GM21515 (cell line): ENCODE data around the gene SCNN1G.
"Not testable (repeated sequence)": the region's sequence is repeated elsewhere in the genome, so short reads cannot be mapped to it uniquely, and the experiment has no call there.

Source experiments
- ATAC-seq: cut with Tn5 transposase; IDR thresholded peaks from one replicate; pipeline ENCODE4 v1.9.1; 2021; ENCODE audit not compliant: unreplicated experiment

The SCNN1G gene

GRCh38 chr16:23182679-23183542, at the start of gene SCNN1G:
SCNN1G (plus strand) TSS chr16:23182745; CDS start chr16:23186272, 3,527 bp downstream.
- ATAC-seq = peak; percentile 23

DNA sequence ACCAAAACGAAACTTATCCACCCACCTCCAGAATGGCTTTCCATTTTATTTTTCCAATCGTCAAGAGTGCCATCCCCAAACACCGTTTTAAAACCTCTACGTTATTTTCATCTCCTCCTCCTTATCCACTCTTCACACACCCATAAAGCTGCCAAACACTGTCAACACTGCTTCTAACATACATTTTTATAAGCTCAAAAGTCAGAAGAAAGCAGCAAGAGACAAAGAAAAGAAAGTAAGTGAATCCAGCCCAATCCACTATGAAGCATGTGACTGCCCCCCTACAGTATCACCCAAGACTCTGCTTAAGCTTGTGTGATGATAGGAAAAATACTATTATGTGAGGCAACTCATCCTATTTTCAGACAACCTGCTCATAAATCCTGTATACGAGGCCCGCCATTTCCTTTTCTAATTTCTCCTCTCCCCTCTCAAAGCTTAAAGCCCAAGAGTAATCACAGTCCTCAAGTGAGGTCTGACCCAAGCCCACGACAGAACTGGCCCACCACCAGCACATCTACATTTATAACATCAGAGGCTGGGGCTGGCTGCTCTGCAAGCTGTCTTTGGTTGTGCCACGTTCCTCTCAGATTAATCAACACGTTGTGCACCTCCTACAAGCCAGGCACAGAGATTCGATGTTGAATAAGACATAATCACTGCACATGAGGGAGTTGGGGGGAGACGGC, 49.6 kb upstream of the SCNN1G start:
- ATAC-seq = no peak

DNA sequence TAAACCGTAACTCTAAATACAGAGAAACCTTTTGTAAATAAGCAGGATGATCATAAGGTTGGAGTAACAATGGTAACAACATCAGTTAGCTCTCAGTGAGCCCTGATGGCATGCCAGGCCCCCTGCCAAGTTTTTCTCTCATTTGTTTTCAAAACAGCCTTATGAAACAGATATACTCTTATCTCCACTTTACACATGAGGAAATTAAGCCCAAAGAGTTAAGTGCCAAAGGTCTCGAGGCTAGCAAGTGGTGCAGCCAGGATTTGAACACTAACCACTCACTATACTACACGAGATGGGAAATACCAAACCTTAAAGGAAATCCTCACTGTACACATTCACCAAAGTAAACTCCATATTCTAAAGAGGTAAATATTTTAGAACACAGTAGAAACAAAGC, 48.3 kb upstream of the SCNN1G start:
- ATAC-seq = no peak

DNA sequence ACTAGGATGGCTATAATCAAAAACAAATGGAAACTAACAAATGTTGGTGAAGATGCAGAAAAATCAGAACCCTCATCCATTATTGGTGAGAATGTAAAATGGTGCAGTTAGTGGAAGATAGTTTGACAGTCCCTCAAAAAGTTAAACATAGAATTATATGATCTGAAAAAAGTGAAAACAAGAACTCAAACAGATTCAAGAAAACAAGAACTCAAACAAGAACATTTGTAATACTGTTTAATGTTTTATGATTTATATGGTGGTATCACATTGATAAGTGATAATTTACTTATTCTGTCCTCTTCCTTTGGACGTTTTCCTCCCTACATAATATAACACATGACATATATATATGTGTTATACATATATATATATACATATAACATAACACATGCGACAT, 45.3 kb upstream of the SCNN1G start:
- no peak for ATAC-seq

GRCh38 chr16:23137818-23138217, 44.7 kb upstream of the SCNN1G start:
- no peak for ATAC-seq

GRCh38 chr16:23140107-23140506, 42.4 kb upstream of the SCNN1G start:
- ATAC-seq = no peak

DNA sequence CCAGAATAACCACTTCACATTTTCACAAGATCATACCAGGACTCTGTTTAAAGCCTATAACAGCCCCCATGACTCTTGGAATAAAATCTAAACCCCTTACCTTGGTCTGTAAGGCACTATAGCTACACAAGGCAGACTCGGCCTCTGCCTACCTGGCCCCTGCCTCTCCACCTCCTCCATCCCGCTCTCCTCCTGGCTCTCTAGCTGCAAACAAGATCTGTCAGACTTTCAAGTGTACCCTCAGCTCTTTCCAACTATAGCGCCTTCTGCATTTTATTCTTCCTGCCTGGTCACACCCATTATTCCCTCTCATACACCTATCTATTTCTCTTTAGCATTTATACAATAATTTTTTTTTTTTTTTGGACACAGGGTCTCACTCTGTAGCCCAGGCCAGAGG, 41.5 kb upstream of the SCNN1G start:
- no peak for ATAC-seq

DNA sequence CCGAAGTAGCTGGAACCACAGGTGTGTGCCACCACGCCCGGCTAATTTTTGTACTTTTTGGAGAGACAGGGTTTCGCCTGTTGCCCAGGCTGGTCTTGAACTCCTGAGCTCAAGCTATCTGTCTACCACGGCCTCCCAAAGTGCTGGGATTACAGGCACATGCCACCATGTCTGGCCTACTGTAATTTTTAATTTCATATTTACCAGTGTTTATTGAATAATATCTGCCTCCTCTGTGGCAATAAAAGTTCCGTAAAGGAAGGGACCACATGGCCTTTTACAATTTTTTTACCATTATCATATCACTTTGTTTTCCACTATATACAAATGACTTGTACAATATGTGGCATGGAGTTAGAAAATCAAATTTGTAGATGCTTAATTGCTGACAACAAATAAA, 41.0 kb upstream of the SCNN1G start:
- ATAC-seq = no peak

GRCh38 chr16:23141959-23142740, 40.4 kb upstream of the SCNN1G start:
- no peak for ATAC-seq

DNA sequence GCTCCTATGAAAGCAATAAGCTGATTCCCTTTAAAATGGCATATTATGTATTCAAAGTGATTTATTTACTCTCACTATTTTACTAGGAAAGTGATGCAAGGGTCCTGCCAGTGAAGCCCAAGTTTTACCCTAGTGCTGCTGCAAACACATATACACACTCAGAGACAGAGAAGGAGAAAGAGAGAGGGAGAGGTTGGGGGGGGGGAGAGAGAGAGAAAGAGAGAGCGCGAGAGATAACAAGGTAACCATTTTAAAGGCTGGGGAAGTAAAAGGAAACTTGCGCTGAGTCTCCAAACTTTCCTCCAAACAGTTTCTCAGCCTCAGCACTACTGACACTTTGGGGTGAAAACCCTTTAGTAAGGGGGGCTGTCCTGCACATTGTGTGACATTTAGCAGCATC, 39.2 kb upstream of the SCNN1G start:
- ATAC-seq = no peak

GRCh38 chr16:23144393-23144792, 38.2 kb upstream of the SCNN1G start:
- not testable (repeated sequence) for ATAC-seq

GRCh38 chr16:23145186-23145585, 37.4 kb upstream of the SCNN1G start:
- no peak for ATAC-seq

GRCh38 chr16:23145608-23146007, 36.9 kb upstream of the SCNN1G start:
- ATAC-seq = no peak

- no peak for ATAC-seq
Observed at GRCh38 chr16:23146877-23147601, 35.5 kb upstream of the SCNN1G start.

- no peak for ATAC-seq
Observed at GRCh38 chr16:23147666-23148065, 34.9 kb upstream of the SCNN1G start.

DNA sequence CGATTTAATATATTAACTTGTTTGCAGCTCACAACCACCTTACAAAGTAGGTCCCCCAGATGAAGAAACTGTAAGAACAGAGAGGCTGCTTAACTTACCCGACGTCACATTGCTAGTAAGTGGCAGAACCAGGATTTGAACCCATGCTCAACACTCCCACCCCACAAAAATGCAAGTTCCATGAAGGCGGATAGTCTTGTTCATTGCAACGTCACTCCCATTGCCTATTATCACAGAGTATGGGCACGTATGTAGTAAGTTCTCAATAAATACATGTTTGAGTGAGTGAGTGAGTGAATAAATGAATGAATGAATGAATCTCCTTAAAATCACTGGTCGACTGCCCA, 34.4 kb upstream of the SCNN1G start:
- ATAC-seq = no peak

GRCh38 chr16:23148513-23149266, 33.9 kb upstream of the SCNN1G start:
- peak; percentile 29 for ATAC-seq

DNA sequence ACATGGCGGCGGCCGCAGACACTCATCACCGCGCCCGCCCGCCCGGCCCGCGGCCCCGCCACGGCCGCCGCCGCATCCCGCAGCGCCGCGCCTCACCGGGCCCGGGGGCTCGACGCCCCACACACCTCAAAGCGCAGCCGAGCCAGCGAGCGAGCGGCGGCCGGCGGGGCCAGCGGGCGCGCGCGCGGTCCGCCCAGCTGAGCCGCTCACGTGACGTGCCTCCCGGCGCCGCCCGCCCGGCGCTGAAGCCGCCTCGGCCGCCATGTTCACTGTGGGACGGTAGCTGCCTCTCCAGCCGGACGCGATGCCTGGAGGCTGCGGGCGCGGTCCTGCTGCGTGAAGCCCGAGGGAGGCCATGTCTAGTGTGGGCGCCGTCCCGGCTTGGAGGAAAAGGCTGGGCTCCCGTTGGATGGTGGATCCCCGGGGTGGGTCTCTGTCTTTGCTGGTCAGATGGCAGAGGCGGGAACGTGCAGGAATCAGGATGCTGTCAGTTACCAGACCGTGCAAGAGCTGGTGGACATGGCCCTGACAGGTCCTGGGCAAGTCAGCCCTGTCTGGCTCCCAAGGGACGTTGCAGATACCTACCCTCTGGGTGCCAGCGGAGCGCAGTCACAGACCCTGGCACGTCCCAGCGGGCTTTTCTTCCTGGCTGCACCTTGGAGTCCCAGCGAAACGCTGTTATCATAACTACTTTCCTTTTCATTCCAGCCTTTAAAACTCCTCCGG, 33.1 kb upstream of the SCNN1G start, which contains the start of gene USP31:
USP31 (minus strand) TSS at position 186 of the 726 bp plus-strand sequence; CDS start at position 4, 182 bp downstream.
- ATAC-seq = peak; percentile 96

DNA sequence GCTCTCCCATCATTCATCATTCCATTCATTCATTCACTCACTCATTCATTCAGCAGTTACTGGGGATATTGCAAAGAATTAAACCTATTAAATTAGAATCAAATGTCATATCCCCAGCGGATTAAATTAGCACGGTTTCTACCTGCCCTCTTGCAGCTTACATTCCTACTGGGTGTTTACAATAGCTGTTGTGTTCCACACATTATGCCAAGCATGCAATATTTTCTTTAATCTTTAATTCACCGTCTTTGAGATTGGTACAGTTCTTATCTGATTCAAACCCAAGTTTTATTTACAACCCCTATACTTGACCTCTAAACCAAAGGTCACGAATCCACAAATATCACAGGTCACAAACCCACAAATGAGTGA, 32.6 kb upstream of the SCNN1G start:
- no peak for ATAC-seq
